GM19193 (cell line): ENCODE results near the gene TMEM18.

ENCODE experiments used
- POLR2A ChIP-seq: IDR thresholded peaks from 4 replicates; pipeline ENCODE4 v1.6.1; 2011; ENCODE audit not compliant: insufficient read depth, insufficient read length; ENCODE audit errors: extremely low read depth

The TMEM18 gene

GRCh38 chr2:651951-652373 lies 25.2 kb downstream of the TMEM18 start:
- TF ChIP-seq POLR2A: no peak

DNA sequence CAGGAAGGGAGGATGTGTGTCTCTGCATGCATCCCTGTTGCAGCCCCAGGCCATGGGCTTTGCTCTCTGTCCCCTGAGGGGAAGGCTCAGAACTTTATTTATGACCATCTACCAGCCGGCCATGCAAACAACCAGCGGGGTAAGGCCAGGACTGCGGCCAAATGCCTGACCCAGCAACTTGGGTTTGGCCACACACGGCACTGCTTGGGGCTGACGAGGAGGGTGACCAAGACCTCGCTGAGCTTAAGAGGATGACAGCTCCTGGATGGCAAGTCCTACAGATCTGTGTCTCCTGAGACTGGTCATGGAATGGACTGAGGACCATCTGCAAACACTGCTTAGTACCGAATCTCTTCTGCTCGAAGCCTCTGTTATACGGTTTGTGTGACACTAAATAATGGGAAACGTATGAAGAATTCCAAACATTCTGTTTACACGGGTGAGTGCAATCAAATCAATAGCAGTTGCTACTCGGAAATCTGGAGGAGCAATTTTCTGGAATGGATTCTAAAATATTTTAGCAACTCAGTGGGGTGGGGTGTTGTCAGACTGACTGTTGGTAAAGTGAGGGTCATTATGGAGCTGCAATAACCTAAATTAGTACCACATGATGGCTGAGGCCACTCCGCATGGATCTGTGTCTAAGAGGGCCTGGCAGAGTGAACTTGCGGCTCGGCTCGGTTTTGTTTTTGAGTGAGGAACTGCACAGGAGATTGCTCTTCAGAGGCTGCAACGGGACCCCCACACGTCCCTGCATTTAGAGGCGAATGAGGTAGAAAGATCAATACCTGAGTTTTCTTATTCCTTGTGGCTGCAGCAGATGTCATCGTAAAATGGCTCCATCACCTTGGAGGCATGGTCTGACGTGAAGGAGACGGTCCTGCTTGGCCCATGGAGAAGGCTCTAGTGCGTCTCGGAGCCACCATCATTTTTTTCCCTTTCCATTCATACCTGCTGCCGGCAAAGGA lies 26.6 kb downstream of the TMEM18 start:
- TF ChIP-seq POLR2A: no peak

GRCh38 chr2:649426-650342 lies 27.5 kb downstream of the TMEM18 start:
- TF ChIP-seq POLR2A: no peak

GRCh38 chr2:648476-649424 lies 28.5 kb downstream of the TMEM18 start:
- TF ChIP-seq POLR2A: no peak

- TF ChIP-seq POLR2A: no peak
Measured at GRCh38 chr2:647691-648231, 29.4 kb downstream of the TMEM18 start.

- no peak for TF ChIP-seq POLR2A
Measured at GRCh38 chr2:647003-647560, 30.1 kb downstream of the TMEM18 start.

- no peak for TF ChIP-seq POLR2A
Measured at GRCh38 chr2:644871-645270, 32.3 kb downstream of the TMEM18 start.

DNA sequence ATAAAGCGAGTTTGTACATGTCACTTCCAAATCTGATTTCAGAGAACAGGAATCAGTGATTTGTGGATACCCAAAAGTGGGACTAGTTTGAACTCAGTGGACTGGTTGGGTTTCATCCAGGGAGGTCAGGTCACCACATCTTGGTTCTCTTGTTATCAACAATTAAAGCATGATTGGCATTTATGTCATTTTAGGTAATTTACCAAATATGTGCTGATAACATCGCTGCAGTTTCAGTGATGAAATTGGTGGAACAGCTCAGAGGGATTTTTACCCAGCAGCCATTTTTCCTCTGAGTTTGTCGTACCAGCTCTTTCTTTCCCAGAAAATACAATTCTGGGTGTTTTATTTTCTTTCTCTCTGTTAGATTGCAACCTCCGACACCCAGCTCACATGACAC lies 33.4 kb downstream of the TMEM18 start:
- TF ChIP-seq POLR2A: no peak

DNA sequence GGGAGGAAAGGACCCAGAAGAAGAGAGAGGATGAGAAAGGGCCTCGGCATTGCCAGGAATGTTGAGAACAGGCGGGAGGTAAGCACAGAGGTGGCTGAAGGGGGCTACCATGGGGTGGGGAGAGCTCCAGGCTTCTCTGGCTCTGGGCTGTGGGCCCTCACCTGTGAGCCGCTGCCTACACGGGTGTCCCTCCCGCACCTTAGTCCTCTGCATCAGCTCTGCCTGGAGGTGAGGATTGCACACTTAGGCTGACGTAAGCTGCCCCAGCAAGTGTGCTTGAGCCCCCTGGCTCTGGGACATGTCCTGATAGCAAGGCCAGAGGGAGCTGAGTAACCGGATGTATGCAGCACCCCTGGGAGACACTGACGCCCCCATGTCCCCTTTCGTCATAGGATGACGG lies 33.9 kb downstream of the TMEM18 start:
- TF ChIP-seq POLR2A: no peak

- TF ChIP-seq POLR2A: no peak
Measured at GRCh38 chr2:641872-642815, 35.1 kb downstream of the TMEM18 start.

DNA sequence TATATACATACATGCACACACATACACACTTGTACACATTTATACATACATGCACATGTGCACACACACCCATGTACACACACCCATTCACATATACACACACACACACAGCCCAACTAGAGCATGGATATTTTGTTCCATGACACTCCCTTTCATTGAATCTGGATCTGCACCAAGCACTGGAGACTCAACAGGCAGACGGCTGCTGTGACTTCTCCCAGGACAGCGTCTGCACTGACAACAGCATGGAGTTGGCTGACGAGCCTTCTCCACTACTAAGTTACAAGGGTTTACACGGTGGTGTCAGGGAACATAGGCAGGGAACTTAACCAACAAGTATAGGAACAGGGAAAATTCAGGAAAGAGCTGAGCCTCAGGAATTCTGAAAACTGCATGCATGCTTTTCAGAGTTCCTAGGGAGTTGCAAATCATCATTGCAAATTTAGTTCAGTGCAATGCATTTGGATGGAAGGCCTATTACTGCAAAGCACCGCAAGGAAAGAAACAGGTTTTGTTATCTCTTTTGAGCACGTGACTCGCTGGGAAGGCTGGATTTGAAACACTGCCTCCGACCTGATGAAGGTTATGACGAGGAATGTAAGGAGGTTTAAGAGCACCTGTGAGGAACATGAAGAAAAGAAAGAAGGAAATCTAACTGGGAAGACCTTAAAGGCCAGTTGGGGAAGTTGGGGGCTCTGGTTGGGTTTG lies 35.9 kb downstream of the TMEM18 start:
- no peak for TF ChIP-seq POLR2A

DNA sequence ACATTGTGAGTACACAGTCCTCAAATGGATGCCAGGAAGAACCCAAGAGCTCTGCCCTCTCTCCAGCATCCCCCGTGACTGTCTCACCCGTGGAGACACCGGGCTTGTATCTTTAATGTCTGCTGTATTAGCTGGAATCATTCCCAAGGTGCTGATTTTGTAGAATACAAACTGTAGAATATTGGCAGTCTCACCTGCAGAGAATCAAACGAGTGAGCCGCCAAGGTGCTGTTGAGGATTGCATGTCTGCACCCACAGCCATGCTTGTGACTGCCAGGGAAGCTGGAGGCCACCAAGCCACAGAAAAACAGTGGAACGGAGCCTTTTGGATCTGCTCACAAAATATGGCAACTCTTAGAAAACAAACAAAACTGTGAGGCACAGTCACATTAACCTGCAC lies 37.5 kb downstream of the TMEM18 start:
- TF ChIP-seq POLR2A: no peak
